NAMALWA (cell line): Measurements from ENCODE around the gene RASGRP3.

Experiments
- DNase-seq: peaks from one replicate; pipeline ENCODE4 v3.0.0-alpha.2; 2015; ENCODE audit warnings: low spot score

Gene RASGRP3

DNA sequence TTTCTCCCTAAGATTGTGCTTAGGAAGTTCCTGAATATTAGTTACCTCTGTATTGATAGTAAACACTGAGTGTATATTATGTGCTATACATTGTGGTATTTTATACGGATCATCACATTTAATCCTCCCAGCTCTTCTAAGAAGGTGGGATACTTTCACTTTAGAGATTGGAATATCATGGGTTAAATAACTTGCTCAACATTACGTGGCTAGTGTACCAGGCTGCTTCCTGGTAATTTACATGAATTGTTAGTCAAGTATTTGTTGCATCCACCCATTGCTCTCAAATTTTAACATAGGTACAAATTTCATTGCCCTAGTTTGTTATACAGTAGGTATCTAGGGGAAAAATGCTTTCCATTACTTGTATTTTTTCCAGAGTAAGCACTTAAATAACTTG, 101.2 kb downstream of the RASGRP3 start:
- DNase-seq, result no peak

DNA sequence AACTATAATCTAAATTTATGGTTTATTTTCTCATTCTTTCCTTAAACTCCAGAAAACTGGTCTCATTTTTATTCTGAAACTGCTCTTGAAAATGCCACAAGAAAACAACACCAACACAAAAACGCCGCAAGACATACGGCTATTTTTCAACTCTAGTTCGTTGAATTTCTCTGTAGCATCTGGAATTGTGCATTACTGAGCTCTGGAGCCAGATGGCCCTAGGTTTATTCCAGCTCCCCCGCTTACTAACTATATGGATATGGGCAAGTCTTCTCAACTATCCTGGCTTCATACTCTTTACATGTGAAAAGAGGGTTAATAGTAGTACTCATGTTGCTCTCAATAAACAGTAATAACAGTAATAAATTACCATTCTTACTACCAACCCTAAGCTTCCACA, 102.8 kb downstream of the RASGRP3 start:
- DNase-seq, result no peak

DNA sequence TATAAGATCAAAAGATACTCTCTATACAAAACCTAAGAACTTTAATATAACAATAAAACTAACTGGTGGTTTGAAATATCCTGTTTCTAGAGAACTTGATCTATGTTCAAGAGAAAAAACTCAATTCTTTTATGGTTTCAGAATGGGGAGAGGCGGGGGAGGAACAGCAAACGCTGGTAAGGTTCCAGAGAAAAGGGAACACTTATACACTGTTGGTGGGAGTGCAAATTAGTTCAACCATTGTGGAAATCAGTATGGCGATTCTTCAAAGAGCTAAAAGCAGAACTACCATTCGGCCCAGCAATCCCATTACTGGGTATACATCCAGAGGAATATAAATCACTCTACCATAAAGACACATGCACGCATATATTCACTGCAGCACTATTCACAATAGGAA, 105.4 kb downstream of the RASGRP3 start:
- DNase-seq, result no peak

- peak; percentile 73 for DNase-seq
These were observed 106.9 kb downstream of the RASGRP3 start for GRCh38 chr2:33583194-33583938.

GRCh38 chr2:33586766-33587165, 110.3 kb downstream of the RASGRP3 start:
- no peak for DNase-seq

GRCh38 chr2:33588232-33588631, 111.8 kb downstream of the RASGRP3 start:
- DNase-seq, result no peak

DNA sequence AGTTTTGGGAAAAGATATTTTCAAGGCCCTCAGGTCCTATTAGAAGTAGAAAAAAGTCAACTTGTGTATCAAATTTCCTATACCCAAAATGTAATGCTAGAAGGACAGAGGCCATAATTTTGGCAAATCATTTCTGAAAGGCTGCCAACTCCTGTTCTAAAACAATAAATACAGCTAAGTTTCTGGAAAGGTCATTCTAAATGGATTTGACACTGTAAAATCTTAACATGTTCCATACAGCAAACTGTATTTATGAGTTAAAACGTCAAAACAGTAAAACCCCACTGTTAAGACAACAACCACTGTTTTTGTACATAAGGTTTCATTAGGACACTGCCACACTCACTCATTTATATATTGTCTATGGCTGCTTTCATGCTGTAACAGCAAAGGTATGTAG, 113.0 kb downstream of the RASGRP3 start:
- no peak for DNase-seq

GRCh38 chr2:33595385-33595784, 118.9 kb downstream of the RASGRP3 start:
- DNase-seq, result no peak

DNA sequence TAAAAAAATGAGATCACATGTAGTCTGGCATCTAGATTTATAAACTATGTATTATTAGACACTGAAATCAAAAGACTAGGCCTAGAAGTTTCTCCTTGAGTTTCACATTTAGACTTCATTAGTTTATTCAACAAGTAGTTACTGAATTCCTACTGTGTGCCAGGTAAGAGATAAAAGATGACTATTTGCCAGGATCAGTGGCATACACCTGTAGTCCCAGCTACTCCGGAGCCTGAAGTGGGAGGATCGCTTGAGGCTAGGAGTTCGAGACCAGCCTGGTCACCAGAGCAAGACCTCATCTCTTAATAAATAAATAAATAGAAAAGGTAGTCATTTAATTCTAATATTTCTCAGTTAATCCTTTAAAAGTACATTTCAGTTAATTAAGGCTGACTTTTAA, 120.6 kb downstream of the RASGRP3 start:
- no peak for DNase-seq

- peak; percentile 79 for DNase-seq
These were observed 122.2 kb downstream of the RASGRP3 start for GRCh38 chr2:33598561-33599174.

GRCh38 chr2:33599175-33599942, 122.9 kb downstream of the RASGRP3 start, which contains the start of gene FAM98A:
FAM98A (minus strand) TSS chr2:33599299; CDS start chr2:33599221, 78 bp downstream.
- peak; percentile 99 for DNase-seq

GRCh38 chr2:33599943-33600192, 123.4 kb downstream of the RASGRP3 start:
- no peak for DNase-seq

GRCh38 chr2:33602201-33602830, 125.9 kb downstream of the RASGRP3 start:
- no peak for DNase-seq

DNA sequence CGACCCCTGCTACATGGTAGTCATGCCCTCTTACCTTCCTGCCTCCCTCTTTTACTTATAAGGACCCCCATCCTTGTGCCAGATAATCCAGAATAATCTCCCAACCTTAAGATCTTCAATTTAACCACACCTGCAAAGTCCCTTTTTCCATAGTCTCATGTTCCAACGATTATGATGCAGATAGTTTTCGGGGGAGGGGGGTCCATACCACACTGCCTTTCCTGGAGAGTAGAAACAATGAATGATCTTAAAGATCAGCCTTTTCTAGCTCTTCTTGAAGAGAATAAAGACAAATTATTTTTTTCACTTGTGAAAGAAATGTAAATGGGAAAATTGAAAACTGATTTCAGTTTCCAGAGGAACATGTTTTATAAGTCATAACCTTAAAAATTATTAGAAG, 127.0 kb downstream of the RASGRP3 start:
- DNase-seq, result no peak

GRCh38 chr2:33605056-33605455, 128.6 kb downstream of the RASGRP3 start:
- no peak for DNase-seq

DNA sequence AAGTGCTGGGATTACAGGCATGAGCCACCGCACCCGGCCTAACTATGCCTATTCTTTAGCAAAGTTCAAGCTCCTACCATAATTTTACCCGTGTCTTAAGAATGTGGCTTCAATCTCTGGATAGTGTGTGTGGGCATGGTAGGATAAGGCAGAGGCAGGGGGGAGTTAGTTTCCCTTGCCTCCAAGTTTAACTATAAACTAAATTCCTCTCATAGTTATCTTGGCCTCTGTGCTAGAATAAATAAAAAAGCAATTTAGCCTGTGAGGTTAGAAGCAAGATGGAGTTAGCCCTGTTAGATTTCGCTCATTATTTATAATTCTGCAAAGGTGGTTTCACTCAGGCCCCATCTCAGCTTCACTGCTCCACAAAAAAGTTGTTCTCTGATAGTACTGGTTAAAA, 129.7 kb downstream of the RASGRP3 start:
- DNase-seq, result no peak

DNA sequence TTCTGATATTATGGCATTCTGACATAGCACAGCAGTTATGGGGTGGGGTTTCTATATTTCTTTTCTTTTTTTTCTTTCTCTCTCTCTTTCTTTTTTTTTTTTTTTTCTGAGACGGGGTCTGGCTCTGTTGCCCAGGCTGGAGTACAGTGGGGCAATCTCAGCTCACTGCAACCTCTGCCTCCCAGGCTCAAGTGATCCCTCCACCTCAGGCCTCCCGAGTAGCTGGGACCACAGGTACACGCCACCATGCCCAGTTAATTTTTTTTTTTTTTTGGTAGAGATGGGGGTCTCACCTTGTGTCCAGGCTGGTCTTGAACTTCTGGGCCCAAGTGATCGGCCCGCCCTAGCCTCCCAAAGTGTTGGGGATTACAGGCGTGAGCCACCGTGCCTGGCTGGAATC, 130.2 kb downstream of the RASGRP3 start:
- no peak for DNase-seq

- no peak for DNase-seq
These were observed 130.8 kb downstream of the RASGRP3 start for GRCh38 chr2:33607251-33607721.

DNA sequence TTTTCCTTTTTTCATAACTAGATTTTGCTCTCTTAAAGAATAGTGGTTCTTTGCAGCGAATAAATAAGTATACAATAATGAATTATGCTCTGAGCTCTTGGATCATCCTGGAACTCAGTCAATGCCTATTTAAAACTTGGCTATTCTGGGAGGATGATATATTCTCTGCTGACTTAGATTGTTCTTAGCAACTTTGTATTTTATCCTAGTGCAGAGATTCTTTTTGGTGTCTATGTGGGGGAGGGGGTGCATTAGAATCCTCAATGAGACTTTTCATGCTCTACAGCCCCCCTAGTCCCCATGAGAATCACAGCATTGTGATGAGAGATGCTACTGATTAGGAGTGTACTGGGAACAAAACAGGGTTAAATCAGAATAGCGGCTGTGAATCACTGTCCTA, 131.5 kb downstream of the RASGRP3 start:
- no peak for DNase-seq

DNA sequence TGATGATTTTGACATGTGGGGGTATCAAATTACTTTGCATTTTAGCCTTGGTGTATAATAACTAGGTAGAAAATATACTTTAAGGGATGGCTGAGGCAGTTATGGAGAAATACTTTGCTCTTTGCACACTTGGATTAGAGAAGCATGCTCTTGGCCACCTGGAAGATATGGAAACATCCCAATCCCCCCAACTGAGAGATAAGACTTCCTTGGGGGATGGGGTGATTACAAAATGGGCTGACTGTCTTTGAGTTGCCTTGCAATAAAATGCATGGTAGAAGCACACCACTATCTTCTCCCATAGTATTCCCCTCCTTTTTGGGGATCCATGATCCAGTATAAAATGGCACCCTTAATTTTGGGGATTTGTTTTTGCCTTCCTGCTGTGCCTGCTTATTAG, 137.7 kb downstream of the RASGRP3 start:
- no peak for DNase-seq
